ENCODE data around the gene TNNT1.
"Not testable (repeated sequence)": the region's sequence is repeated elsewhere in the genome, so short reads cannot be mapped to it uniquely, and the experiment has no call there.

TNNT1 gene, protein sequence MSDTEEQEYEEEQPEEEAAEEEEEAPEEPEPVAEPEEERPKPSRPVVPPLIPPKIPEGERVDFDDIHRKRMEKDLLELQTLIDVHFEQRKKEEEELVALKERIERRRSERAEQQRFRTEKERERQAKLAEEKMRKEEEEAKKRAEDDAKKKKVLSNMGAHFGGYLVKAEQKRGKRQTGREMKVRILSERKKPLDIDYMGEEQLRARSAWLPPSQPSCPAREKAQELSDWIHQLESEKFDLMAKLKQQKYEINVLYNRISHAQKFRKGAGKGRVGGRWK

DNA sequence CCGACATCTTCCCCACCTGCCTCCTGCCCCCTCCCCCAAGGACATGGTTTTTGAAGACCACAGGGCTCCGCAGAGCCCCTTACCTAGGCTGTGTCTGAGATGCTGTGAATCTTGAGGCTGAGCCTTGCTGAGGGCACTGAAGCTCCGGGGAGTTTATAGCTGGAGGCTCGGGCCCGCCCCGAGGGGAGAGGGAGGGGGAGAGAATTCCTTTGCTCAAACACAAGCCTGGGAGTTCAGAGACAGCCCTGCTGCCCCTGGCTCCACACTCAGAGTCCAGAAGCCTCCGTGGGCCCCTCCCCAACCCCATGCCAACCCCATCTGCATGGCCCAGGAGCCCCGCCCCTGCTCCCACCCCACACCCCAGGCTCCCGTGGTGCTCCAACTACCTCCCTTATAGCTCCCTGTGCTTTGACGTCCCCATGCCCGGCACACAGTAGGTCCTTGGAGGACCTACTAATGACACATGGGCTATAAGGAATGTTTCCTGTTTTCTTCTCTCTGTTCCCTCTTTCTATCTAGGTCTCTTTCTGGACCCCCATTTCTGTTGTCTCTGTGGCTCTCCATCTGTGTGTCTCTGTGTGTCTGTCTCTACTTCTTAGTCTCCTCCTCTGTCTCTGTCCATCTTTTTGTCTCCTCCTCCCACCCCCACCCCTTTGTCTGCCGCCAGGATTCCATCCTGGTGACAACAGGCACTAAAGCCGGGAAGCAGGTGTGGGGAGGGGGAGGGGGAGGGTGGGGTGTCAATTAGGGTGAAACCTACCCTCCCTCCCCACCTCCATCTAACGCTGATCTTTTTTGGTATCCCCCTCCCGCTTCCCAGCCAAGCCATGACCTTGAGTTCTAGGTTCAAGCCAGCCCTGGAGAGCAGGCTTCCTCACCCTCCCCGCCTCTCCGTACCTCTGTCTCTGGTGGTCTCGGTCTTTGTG lies at the start of gene TNNT1:
Gene TNNT1 (minus strand): TSS at position 129 of the 926 bp plus-strand sequence. CDS start 2,049 bp downstream, outside the sequence.
- DNase-seq (ENCODE audit: low spot score), result peak; percentile 73

DNA sequence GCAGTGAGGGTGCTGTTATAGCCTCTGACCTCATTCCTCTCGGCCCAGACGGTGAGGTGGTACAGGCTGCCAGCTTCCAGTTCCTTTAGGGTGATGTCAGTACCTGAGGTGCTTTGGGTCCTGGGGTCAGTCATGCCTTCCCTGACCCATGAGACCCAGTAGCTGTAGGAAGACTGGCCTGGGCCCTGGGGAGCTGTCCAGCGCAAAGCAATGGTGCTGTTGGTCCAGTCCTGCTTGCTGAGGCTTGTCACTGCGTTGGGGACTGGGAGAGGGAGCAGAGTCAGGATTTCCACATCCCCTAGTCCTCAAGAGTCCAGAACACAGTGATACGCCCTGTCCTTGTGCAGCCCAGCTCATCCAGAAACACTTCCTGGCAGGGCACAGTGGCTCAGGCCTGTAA lies 49.6 kb upstream of the TNNT1 start:
- no peak for DNase-seq (ENCODE audit: low spot score)

DNA sequence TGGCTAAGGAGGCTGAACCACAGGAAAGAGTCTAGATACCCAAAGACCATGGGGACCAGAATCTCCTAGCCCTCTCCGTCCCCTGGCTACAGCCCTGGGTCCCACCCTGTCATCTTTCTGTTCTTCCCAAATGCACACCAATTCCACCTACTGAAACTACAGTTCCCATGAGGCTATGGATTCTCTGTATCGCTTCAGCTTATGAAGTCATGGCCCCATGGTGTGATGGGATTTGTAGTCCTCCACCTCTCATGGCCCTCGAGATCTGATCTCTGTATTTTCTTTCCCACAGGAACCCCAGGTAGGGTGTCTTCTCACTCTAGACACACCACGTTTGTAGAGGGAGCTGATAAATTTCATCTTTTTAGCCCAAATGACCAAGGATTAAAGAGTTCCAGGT lies 48.5 kb upstream of the TNNT1 start:
- DNase-seq (ENCODE audit: low spot score), result no peak

DNA sequence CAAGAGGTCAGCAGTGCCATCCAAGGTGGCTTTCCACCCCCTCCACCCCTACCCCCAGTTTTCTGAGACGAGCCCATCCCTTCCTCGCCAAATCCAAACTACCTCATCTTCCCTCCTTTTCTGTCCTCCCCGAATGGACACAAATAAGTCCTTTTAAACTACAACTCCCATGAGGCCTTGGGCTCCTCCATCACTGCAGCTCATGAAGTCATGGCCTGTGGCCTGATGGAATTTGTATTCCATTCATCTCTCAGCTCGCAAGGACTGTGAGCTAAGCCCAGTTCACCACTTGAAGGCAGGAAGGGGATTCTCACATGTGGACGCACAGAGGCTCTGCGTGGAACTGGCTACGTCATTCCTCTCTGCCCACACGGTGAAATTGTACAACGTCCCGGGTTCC lies 47.8 kb upstream of the TNNT1 start:
- no peak for DNase-seq (ENCODE audit: low spot score)

DNA sequence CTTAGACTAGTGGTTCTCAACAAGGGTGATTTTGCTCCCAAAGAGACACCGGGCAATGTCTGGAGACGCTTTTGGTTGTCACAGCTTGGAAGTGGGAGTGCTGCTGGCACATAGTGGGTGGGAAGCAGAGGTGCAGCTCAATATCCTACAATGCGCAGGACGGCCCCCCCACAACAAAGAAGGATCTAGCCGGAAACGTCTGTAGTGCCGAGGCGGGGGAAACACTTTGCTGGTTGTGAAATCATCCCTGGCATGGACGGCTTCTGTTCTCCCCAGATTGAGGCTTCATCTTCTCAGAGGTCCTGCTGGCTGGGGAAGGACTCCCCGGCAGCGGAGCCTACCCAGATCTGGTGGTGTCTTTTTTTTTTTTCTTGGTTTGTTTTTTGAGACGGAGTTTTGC lies 44.5 kb upstream of the TNNT1 start:
- DNase-seq (ENCODE audit: low spot score), result no peak

DNA sequence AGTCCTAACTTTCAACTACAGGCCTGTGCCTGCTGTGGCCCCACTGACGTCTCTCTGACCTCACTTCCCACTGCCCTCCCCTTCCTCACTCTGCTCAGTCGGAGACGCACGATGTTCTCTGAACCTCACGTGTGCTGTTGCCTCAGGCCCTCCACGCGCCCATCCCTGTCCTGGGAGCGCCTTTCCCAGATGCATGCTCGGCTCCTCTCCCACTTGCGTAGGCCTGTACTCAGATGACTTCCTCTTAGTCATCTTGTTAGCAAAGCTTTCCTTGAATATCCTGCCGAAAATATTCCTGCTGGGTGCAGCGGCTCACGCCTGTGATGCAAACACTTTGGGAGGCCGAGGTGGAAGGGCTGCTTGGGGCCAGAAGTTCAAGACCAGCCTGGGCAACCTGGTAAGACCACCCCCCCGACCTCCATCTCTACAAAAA lies 40.4 kb upstream of the TNNT1 start:
- no peak for DNase-seq (ENCODE audit: low spot score)

DNA sequence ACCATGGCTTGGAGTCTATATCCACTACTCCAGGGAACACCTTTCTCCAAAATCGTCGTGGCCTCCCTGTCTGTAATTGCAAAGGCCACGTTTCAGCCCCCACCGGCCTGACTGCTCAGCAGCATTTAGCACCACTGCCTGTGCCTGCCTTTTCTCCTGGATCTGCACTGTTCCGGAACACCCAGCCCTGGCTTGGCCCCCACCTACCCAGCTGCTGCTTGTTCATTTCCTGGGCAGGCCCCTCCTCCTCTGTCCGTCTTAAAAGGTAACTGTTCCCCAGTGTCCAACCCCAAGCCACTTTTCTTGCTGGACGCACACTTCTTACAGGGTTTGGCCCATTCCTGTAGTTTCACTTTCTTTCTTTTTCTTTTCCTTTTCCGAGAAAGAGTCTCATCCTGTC lies 39.6 kb upstream of the TNNT1 start:
- DNase-seq (ENCODE audit: low spot score), result no peak

DNA sequence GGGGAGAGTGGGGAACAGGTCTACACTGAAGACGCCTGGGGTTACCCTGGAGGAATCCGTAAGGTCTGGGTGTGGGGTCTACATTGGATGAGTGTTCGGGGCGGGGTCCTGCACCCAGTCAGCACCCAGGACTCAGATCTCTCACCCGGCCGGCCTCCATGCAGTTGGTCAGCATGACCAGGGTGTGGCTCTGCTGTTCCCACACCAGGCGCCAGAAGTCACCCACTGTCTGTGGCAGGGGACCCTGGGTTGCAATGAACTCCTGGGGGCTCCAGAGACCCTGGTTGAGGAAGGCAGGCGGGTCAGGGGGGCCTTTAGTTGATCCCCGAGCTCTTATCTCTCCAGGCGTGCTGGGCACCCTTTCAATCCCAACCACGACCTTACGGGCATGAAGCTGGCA lies 37.1 kb upstream of the TNNT1 start:
- no peak for DNase-seq (ENCODE audit: low spot score)

DNA sequence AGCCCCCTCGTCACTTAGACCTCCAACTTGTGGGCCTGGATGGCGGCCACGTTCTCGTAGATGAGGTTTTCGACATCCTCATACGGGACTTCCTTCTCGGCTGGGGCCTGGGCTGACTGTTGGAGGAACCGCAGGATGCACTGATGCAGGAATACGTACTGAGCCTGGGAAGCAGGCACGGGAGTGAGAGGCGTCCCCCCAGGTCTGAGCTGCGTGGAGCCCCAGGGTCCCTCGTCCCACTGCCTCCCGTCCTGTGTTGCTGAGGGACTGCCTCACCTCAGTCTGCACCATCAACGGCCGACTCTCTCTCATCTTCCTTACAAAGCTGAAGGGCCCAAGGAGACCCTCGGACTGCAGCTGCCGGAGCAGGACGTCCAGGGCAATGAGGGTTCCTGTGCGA lies 32.7 kb upstream of the TNNT1 start:
- no peak for DNase-seq (ENCODE audit: low spot score)

DNA sequence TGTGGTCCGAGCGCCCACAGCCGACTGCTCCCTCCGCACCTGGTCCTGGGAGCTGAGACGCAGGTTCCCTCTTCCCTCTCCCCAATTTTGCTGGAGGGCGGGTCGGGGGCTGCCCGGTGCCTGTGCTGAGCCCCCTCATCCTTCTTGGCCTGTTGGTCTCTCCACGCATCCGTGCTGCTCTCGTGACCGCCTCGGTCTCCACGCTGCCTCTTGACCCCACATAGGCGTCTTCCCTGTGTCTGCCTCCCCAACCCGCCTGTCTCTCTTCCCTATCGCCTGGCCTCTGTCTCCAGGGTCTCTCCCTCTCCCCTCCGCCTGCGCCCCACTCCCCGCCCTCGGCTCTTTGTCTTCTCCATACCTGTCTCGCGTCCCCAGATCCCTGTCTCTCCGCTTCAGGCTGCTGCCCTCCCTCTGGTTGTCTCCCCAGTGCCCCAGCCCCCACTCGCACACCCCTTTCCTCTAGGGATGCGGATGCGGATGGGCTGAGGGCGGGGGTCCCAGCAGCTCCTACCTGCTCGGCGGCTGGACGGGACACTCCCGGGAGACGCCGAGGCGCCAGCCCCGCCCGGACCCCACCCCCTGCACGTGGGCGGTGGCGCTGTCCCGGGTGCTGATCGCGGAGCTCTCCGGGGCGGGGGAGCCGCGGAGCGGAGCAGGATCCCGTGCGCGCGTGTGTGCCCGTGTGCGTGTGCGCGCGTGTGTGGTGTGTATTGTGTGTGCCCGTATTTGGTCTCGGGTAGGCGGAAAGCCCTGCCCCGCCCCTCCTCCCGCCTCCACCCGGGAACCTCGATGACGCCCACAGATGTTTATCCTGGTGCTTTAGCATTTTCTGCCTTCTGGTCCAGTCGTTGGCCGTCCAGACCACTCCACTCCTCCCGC lies 30.8 kb upstream of the TNNT1 start, which contains the start of gene SYT5:
Gene SYT5 (minus strand): TSS at position 684 of the 879 bp plus-strand sequence. CDS start 1,248 bp downstream, outside the sequence.
- peak; percentile 83 for DNase-seq (ENCODE audit: low spot score)

DNA sequence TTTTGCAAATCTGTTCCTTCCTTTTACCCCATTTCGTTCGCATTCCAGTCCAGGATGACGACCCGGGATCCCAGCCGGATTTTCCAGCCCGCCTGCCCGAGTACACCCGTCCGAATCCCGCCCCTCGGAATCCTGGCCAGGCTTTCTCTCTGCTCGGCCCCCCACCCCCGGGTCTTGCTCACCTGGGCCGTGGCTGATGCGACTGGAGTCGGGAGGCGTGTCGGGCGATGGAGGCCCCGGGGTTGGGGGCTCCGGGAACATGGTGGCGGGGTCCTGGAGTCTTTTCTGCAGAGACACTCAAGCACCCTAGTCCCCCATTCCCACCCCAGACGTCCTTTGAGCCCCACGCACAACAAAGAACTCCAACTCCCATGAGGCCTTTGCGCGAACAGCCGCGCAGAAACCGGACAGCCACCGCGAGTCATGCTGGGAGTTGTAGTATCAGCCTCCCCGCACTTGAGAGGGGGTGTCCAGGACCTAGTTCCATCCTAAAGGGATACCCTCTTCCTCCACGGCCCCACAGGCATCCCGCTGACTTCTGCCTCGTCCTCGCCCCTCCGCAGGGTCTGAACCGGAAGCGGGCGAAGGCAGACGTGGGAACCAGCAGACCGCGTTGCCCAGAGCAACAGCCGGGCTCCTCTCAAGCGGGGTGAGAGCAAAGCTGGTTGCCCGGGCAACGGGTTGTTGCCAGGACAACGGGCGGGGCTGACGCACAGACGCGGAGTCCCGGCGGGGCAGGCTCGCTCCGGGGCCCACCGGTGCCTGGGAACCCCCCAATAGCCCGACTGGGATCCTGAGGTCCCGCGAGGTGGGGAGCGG lies 30.0 kb upstream of the TNNT1 start:
- peak; percentile 94 for DNase-seq (ENCODE audit: low spot score)

DNA sequence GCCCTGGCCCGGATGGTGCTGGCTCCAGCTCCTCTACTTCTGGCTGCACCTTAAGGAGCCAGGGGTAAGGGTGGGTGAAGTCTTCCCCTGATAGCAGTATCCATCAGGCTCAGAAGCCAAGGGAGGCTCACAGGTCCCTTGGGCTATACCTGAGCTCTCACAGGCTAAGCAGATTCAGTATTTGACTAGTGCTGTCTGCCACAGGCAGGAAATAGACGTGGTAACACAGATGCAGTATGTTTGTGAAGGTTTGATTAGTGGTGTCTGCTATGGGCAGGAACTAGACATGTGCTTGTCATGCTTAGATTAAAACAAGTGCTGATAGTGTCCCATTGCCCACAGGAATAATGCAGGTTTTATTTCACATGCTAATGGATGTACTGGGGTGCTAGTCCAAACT lies 27.1 kb upstream of the TNNT1 start:
- no peak for DNase-seq (ENCODE audit: low spot score)

DNA sequence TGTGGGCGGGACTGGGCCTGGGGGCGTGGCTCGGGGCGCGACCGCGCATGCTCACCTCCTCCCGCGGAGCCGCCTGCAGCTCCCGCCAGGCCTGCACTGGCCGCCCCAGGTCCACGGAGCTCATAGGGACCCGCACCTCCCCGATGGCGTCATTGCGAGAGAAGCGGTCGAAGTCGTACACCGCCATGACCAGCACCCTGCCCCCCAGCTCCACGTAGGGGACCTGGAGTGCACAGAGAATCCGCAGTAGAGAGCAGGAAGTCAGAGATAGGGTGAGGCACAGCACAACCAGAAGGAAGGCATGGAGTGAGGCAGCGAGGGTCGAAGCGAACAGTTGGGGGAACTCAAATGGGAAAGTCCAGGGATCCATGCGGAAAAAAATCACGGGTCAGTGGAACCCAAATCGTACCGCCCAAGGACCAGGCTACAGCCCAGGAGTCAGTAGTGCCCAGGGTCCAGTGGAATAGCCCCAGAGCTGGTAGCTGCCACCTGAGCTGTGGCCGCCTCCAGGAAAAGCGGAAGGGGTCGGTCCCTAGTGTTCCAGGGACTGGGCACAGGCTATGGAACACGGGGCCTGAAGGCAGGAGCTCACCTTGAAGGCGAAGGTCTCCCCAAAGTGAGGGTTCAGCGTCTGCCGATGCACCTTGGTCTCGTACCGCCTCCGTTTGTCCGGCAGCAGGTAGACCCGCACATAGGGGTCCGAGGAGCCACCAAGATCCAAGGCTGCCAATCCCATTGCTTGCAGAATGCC lies 26.3 kb upstream of the TNNT1 start:
- DNase-seq (ENCODE audit: low spot score), result peak; percentile 59

DNA sequence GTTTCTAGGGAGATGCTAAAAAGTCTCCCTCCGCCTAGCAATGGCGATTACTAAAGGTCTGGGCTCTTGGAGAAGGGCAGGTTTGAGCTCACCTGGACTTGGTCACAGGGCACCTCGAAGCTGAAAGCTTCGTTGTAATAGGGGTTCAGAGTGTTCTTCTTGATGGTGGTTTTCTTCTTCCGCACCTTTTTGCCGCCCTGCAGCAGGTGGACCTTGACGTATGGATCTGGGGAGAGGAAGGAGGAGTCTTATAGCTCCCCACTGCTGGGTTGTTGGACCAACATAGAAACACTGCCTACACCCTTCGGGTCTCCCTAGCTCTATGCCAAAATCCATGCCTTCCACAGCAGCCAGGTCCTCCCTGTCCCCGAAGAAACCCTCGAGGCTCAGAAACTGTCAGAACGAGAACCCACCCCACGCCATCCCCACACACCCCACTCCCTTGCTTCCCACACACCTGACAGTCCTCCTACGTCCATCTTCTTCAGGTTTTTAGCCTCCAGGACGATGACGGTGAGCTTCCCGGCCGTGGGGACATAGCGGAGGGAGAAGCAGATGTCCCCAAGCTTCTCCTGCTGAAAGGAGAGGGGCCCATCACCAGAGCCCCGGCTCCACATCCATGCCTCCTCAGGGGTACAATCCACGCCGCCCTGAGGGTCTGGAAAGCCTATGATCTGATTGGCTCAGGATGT lies 25.6 kb upstream of the TNNT1 start:
- no peak for DNase-seq (ENCODE audit: low spot score)

DNA sequence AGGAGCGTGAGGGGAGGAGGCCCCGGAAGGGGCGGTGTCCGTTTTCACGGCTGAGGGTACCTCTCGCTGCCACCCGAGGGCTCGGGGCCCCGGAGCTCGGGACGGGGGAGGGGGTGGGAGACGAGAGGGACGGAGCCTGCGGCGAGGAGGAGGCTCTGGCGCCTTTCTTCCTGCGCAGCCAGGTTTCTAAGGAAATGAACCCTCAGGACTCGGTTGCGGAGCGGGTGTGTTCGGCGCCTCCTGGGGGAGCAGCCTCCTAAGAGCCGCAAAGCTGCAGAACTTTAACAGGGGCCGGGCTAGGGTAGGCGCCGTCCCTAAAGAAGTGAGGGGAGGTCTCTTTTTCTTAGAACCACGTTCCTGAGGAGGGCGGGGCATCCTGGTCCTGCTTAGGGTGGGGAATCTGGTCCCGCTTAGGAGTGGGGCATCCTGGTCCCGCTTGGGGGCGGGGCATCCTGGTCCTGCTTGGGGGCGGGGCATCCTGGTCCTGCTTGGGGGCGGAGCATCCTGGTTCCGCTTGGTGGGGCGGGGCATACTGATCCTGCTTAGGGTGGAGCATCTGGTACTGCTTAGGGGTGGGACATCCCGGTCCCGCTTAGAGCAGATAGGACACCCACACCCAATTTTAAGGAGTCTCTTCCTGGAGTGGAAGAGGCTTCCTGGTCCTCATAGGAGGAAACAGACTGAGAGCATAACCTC lies 24.9 kb upstream of the TNNT1 start:
- peak; percentile 88 for DNase-seq (ENCODE audit: low spot score)

DNA sequence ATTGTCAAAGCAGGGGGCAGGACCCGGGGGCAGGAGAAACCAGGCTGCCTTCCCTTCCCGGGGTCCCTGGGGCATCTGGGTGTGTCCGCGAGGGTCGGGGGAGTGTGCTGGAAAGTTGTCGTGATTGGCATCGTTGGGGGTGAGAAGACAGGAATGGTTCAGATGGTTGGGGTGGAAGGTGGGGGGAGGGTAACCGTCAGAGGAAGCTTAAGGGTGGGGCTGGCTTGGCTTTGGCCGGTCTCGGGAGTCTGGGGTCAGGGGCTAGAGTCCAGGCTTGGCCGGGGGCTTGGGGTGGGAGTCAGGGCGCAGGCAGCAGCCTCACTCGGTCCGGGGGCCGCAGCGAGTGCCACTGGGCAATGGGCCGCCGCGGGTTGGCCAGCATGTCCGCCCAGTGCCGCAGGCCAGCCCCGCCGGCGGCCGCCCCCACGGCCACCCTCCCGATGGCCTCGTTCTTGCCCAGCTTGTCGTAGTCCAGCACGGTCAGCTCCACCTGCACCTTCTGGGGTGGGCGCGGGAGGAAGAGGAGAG lies 24.2 kb upstream of the TNNT1 start:
- DNase-seq (ENCODE audit: low spot score), result peak; percentile 68

DNA sequence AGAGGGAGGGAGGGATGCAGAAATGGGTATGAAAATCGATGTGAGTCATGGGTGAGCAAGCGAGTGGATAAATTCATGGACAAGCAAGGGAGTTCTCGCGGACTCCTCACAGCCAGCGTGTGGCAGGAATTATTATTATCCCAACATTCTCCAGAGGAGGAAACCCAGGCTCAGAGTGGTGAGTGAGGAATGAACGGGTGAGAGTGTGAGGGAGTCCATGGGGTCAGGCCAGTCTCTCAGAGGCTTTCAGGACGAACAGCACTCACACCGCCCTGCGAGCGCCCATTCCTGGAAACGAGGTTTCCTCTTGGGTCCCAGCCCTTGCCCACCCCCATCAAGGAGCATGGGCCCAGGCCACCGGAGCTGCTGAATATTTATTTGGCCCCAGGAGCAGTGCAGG lies 23.7 kb upstream of the TNNT1 start:
- DNase-seq (ENCODE audit: low spot score), result peak; percentile 51

DNA sequence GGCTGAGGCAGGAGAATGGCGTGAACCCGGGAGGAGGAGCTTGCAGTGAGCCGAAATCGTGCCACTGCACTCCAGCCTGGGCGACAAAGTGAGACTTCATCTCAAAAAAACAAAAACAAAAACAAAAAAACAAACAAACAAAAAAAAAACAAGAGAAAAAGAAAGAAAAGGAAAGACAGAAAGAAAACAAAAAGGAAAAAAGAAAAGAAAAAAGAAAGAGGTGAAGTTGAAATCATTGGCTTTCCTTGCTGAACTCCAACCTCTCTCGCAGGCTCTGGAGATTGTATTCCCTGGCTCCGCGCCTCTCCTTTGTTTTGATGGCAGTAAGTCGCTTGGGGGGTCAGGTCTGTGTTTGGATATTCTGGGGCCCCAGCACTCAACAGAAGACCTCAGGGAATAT lies 23.3 kb upstream of the TNNT1 start:
- DNase-seq (ENCODE audit: low spot score), result not testable (repeated sequence)

DNA sequence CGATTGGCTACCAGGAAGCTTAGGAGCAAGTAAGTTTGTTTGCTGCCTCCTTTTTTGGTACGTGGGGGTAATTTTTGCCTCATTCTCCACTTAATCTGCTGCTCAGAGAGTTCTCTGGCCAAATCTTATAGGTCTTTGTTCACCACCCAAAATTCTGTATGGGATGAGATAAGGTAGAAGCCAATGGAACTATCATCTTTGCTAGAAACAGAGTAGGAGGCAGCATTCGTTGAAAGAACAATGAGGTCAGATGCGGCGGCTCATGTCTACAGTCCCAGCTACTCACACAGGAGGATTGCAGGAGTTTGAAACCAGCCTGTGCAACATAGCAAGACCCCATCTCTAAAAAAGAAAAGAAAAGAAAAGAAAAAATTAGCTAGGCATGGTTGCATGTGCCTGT lies 22.4 kb upstream of the TNNT1 start:
- DNase-seq (ENCODE audit: low spot score), result no peak

Measured in ecto neural progenitor cell (in vitro differentiated cells).